DMS53 treated with DMSO at 0.1 percent for 48 hours (cell line): Measurements from ENCODE around the gene RAD23A.
"Not testable (repeated sequence)": the region's sequence is repeated elsewhere in the genome, so short reads cannot be mapped to it uniquely, and the experiment has no call there.

Experiments
- DNase-seq: peaks from one replicate; lab custom pipeline; 2025; ENCODE audit not compliant: unreplicated experiment; lab: John Stamatoyannopoulos, UW

The RAD23A gene

GRCh38 chr19:12937927-12938778 lies 7.5 kb upstream of the RAD23A start, which contains the start of gene CALR:
Gene CALR, plus strand, starts transcription at chr19:12938609. Its CDS starts 71 bp downstream, at chr19:12938680.
- DNase-seq: peak; percentile 91

GRCh38 chr19:12938779-12939601 lies 6.7 kb upstream of the RAD23A start:
- DNase-seq: no peak

DNA sequence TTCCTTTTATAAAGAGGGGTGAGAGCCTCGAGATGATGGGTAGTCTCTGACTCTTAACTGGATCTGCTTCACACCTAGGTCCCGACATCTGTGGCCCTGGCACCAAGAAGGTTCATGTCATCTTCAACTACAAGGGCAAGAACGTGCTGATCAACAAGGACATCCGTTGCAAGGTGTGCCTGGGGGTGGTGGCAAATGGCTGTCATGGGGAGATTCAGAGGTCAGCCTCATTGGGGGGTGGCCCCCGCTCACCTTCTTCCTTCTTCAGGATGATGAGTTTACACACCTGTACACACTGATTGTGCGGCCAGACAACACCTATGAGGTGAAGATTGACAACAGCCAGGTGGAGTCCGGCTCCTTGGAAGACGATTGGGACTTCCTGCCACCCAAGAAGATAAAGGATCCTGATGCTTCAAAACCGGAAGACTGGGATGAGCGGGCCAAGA lies 5.7 kb upstream of the RAD23A start:
- no peak for DNase-seq

GRCh38 chr19:12940897-12941296 lies 4.8 kb upstream of the RAD23A start:
- no peak for DNase-seq

- no peak for DNase-seq
Measured at GRCh38 chr19:12943437-12944044, 2.1 kb upstream of the RAD23A start.

GRCh38 chr19:12944104-12944674 lies 1.5 kb upstream of the RAD23A start:
- DNase-seq: no peak

GRCh38 chr19:12946092-12946721 lies 545 bp downstream of the RAD23A start:
- peak; percentile 22 for DNase-seq

- DNase-seq: no peak
Measured at GRCh38 chr19:12946731-12947496, 1.3 kb downstream of the RAD23A start.

DNA sequence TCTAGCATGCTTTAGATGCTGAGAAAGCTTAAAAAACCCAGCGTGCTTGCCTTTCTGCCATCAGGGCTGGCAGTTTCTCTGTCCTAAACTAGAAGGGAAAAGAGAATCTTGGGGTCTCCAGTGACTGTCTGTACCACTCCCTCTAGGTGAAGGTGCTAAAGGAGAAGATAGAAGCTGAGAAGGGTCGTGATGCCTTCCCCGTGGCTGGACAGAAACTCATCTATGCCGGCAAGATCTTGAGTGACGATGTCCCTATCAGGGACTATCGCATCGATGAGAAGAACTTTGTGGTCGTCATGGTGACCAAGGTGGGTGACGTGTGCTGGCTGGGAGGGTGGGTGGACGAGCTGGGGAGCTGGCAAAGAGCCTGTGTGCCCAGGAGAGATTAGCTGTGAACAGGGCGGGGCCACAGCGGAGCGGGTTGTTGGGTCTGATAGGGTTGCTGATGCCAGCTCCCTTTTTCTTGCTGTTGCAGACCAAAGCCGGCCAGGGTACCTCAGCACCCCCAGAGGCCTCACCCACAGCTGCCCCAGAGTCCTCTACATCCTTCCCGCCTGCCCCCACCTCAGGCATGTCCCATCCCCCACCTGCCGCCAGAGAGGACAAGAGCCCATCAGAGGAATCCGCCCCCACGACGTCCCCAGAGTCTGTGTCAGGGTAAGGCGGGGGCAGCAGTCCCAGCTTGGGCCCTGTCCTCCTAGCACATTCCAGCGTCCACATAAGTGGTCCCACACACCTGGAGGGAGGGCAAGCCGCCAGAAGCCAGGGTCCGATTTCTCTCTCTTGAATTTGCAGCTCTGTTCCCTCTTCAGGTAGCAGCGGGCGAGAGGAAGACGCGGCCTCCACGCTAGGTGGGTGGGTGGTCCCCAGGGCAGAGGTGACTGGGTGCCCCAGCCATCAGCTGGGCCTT lies 2.3 kb downstream of the RAD23A start:
- DNase-seq: no peak

DNA sequence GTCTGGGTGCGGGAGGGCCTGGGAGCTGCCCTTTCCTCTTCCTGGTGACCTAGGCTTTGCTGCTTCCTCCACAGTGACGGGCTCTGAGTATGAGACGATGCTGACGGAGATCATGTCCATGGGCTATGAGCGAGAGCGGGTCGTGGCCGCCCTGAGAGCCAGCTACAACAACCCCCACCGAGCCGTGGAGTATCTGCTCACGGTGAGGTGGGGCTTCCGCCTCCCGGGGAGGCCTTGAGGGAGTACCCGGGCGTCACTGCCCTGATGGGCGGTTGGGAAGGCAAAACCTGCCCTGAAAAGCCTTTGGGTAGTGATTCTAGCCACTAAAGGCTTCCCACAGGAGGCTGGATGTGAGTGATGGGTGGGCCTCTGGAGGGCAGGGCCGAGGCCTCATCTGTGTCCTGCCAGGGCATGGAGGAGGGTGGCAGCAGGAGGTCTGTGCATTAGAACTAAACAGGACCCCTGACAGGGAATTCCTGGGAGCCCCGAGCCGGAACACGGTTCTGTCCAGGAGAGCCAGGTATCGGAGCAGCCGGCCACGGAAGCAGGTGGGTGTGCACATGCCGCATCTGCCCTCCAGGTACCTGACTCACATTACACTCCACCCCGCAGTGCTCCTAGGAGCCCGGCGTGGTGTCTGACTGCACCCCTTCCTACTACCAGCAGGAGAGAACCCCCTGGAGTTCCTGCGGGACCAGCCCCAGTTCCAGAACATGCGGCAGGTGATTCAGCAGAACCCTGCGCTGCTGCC lies 3.1 kb downstream of the RAD23A start:
- no peak for DNase-seq

- DNase-seq: no peak
Measured at GRCh38 chr19:12949363-12950283, 4.0 kb downstream of the RAD23A start.

DNA sequence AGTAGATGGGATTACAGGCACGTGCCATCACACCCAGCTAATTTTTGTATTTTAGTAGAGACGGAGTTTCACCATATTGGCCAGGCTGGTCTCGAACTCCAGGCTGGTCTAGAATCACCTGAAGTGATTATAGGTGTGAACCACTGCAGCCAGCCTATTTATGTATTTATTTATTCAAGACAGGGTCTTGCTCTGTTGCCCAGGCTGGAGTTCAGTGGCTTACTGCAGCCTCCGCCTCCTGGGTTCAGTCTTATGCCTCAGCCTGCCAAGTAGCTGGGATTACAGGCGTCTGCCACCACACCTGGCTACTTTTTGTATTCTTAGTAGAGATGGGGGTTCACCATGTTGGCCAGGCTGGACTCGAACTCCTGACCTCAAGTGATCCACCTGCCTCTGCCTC lies 6.4 kb downstream of the RAD23A start:
- DNase-seq: not testable (repeated sequence)

- DNase-seq: no peak
Measured at GRCh38 chr19:12952488-12953137, 7.0 kb downstream of the RAD23A start.

DNA sequence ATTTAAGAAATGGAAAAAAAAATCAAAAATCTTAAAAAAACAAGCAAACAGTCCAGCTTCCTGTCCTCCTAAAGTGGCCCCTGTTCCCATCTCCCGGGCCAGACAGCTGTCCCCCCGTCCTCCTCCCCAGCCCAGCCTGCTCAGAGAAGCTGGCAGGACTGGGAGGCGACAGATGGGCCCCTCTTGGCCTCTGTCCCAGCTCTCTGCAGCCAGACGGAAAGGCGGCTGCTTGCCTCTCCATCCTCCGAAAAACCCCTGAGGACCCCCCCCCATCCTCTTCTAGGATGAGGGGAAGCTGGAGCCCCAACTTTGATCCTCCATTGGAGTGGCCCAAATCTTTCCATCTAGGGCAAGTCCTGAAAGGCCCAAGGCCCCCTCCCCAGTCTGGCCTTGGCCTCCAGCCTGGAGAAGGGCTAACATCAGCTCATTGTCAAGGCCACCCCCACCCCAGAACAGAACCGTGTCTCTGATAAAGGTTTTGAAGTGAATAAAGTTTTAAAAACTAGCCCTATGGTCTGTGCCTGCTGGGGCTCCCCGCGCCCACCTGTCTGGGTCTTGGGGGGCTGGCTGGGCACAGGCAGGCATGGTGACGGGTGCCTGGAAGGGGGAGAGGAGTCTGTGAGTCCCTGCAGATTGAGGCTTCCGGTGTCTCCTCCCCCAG lies 7.6 kb downstream of the RAD23A start:
- DNase-seq: no peak

- no peak for DNase-seq
Measured at GRCh38 chr19:12953799-12954611, 8.3 kb downstream of the RAD23A start.
